GM21381 (cell line): ENCODE results near the gene GRB14.
"Not testable (repeated sequence)": the region's sequence is repeated elsewhere in the genome, so short reads cannot be mapped to it uniquely, and the experiment has no call there.

Source experiments
- ATAC-seq: cut with Tn5 transposase; IDR thresholded peaks from one replicate; pipeline ENCODE4 v1.9.1; 2021; ENCODE audit warnings: mild to moderate bottlenecking, moderate library complexity; ENCODE audit not compliant: unreplicated experiment

GRB14 gene

DNA sequence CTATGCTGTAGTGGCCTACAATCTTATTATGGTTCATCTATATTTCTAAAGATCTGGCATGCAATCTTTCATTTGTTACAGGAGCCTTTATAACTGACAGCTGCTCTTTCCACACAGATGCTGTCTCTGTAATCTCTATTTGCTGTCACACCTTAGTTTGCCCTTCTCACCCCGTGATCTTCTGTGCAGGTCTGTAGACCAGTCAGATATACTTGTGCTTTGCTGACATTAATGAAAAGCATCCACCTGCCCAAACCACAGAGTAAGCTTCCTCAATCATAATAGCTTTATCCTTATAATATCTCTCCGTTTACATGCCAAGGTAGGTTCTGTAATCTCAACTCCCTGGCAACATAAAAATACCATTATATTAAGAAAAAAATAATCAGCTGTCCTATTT lies 122.4 kb downstream of the GRB14 start:
- no peak for ATAC-seq

DNA sequence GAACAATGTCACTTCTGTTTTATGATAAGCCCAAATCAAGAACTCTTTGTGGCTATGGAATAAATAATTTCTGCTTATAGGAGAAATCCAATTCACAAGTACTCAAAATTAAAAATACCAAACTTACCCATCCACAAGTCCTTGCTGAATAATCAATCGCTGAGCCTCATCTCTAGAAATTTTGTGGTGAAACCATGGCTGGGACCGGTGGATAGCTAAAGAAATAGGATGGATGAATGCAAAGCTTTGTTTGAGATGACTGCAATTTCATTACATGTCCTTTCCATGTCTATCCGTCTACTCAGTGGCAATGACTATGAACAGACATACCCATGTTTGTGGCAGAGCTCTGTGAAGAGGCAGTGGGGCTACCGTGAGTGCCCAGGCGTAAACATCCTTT lies 124.4 kb downstream of the GRB14 start:
- ATAC-seq: no peak

GRCh38 chr2:164496421-164496820 lies 124.9 kb downstream of the GRB14 start:
- ATAC-seq: no peak

DNA sequence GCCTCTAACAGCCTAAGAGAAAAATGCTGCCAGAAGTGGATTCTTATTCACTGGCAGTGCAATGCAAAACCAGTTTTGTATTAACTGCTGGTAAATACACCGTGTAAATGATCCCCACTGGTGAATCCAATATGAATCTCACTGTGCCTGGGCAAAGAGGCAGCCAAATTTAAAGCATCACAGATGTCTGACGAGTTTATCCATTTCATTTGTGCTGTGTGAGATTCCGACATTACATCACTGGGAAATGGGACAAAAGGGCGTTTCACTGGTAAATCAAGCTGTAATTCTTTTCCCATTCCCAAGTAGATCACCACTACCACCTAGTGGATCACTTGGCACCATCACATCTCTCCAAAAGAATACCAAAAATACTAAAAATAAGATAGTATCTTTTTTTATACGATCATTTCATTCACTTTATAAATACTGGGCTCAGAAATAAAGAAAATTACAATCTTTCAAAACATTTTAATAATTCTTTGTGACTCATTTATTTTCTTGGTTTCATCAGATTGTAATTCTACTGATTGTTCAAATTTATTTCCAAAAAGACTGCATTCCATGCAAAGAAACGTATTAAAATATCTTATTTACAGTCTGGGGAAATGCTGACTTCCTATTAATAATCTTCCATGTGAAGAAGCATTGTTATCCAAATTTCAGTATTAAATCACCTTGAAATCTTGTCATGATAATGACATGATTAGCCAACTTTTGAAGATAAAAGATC lies 125.6 kb downstream of the GRB14 start:
- no peak for ATAC-seq

- ATAC-seq: no peak
Observed at GRCh38 chr2:164485541-164485940, 135.7 kb downstream of the GRB14 start.

DNA sequence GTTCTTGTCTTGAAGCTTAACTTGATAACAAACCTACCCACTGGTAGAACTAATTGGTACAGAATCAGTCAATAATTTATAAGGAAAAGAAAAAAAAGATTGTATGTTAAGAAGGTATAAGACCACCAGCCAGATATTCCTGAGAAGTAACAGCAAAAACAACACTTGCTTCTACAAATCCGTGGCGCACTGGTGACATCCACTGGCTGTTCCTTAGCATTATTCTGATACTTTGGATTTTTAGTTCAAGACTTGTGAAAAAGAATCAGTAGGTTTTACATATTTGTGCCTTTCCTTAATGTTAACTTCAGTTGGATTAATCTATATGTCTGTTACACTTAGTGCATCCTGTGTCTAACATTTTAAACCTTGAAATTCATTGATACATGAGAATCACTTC lies 141.8 kb downstream of the GRB14 start:
- no peak for ATAC-seq

GRCh38 chr2:164478205-164478604 lies 143.1 kb downstream of the GRB14 start:
- ATAC-seq: no peak

- no peak for ATAC-seq
Observed at GRCh38 chr2:164474873-164475272, 146.4 kb downstream of the GRB14 start.

DNA sequence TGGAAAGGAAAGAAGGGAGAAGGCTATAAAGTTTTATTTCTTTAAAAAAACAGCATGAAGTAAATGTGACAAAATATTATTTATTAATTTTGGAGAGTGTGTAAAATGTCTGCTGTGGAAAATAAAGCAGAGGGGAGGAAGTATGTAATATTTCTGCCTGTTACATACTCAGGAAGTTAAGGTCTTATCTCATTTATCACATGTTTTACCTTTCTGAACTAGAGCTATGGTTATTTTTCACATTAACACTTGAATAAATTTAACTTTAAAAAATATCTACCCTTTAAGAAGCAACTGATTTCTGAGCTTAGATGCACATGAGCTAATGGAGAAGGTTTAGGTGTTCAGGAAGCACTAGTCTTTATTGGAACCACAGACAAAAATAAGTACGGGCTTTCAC lies 148.3 kb downstream of the GRB14 start:
- no peak for ATAC-seq

- not testable (repeated sequence) for ATAC-seq
Observed at GRCh38 chr2:164465047-164465446, 156.2 kb downstream of the GRB14 start.

DNA sequence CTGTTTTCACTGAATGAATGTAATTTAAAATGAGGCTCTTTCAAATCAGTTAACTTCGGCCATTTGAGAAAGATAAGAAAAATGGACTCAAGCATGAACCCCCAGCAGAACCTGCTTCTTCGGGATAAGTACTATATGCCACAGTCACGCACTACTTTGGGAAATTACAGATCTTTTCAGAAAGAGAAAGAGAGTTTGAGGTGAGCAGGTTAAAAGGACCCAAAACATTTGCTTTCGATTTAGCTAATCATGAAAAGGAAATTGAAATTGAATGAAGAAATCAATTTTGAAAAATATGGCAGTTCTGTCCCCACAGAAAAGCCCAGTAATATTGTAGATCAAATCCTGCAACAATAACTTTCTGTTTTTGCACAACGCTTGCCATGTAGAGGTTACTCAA lies 156.9 kb downstream of the GRB14 start:
- no peak for ATAC-seq

DNA sequence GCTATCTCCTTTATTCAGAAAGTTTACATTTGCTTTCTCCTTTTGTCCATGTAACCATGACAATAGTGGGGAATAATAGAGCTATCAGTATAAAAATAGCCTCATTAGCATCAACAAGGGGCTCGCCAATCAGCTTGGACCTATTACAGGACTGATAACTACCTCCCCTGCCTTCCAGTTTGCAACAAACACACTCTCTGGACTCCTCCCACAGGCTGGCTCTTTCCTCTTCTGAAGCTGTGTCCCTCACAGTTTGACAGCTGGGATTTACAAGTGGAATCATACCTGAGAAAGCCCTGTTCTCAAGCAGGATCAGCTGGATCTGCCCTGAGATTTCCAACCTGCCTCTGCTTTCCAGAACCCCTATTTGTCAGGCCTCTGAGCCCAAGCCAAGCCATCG lies 162.5 kb downstream of the GRB14 start:
- no peak for ATAC-seq

GRCh38 chr2:164457271-164457670 lies 164.0 kb downstream of the GRB14 start:
- ATAC-seq: no peak

DNA sequence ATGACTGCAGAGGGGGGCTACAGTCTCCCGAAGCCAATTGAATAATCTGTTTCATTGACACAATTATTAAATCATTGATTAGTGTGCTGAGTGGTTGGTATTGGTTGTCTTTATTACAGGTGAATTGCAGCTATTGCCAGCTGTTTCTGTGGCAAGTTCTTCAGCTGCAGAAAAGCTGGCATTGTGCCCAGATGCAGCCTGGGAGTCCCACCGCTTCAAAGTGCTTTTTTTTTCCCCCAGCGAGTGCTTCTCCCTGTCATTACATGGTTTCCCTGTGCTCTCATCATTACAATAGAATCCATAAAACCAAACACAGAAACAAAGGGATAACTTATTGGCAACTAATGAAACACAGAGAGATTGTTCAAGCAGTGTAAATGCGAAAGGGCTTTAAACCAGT lies 164.7 kb downstream of the GRB14 start:
- no peak for ATAC-seq

GRCh38 chr2:164453656-164454305 lies 167.5 kb downstream of the GRB14 start:
- ATAC-seq: no peak

DNA sequence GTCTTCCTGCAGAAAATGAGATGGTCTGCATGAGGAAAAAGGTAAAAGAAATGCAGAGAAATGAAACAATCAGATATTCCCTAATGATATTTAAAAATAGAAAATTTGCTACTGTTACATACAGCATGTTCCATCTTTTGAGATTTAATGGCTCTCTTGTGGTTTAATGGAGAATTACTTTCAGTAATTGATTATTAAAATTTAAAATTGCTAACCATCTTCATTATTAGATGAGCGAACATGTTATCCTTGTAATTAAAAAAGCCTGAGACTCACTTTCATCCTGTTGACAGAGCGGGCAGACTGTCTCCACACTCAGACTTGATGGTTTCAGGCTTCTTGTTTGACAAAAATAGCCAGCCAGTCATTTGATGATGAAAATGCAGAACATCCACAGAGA lies 171.0 kb downstream of the GRB14 start:
- ATAC-seq: no peak

DNA sequence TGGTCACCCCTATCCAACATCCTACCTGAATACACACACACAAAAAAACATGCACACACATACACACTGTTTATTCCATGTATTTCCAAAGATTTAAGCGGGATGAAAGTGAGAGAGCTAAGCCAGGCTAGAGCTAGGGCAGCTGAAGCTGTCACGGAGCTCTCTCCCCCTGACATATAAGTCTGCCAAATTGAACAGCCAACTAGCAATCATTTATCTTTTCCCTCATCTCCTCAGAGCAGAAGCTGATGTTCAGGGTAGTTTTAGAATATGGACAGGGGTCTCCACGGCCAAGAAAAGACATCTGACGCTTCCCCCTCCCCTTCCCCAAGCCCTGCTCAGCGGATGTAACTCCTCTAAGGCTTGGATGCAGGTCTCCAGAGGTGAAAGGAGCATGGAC lies 171.6 kb downstream of the GRB14 start:
- ATAC-seq: no peak

DNA sequence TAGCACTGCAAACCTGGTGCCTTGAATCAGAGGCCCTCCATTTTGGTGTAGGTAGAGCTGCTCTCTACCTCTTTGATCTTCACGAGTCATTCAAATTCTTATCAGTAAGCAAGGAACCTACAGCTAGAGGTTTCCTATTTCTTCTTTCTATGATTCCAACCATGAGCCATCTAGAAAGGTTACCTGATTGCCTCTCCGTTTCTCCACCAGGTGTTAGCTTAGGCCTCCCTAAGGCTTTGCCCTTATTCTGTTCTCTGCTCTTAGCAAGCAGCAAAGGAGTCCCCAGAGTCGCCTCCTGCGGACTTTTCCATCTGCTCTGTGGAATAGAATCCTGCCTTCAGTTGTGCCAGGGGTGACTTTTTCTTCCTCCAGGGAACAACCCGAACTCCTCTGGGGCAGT lies 173.6 kb downstream of the GRB14 start:
- no peak for ATAC-seq
